ENCODE data around the gene NAT9. TPM values are rescaled to one million over a fixed set of nuclear protein-coding genes. Genes with fewer than 3 reads are reported as not detected.

The NAT9 gene
- total RNA-seq, 1 experiment from 2014 or later: 63.5 TPM

GRCh38 chr17:74757502-74757901 lies 18.6 kb downstream of the NAT9 start:
- no peak for DNase-seq
- TF ChIP-seq CTCF (conservative IDR thresholded peaks at IDR 0.05): no peak
- H3T11ph ChIP-seq (ENCODE audit: low read length): no peak overlapping the region
- no peak overlapping the region for H3K4ac ChIP-seq (ENCODE audit: low read depth, low read length)
- no peak overlapping the region for H2BK20ac ChIP-seq (ENCODE audit: low read depth, low read length, poor library complexity, severe bottlenecking)
- Mint-ChIP-seq H3K4me1 (peaks cover 48 to 68% of the 10 kb centered on the region in 2 experiments), H3K36me3 (ENCODE audit: insufficient read depth in 1 of 3, low read depth in 3 of 3) (peaks cover 2 to 10% (median 3%) of the 10 kb centered on the region in 3 experiments), H3K27me3 (ENCODE audit: low read depth) (no peaks in the 10 kb centered on the region), H3K9me3 (no peaks in the 10 kb centered on the region), H3K4me3 (no peak overlapping the region), H3K27ac (peak overlapping the region in 1 of 3 experiments; percentile 70; a peak in 1 of 7 replicates)
- H2BK120ac ChIP-seq (ENCODE audit: low read depth, low read length, poor library complexity, severe bottlenecking): no peak overlapping the region
- WGBS (ENCODE audit: extremely low coverage, insufficient read length, low lambda C conversion rate): no CpG with 5 or more reads among the region's 3 CpGs
- no peak overlapping the region for H3K4me2 ChIP-seq (ENCODE audit: insufficient read depth, insufficient read length, low read length)
- H4K8ac ChIP-seq (replicated peaks; ENCODE audit: insufficient read length, low read depth, low read length): no peak overlapping the region
- H3K23ac ChIP-seq (ENCODE audit: insufficient read length, low read depth, low read length): no peak overlapping the region
- peaks cover 11% of the 10 kb centered on the region; the same call in 1 of the 2 replicates for H3K4me1 ChIP-seq (ENCODE audit: insufficient read depth, low read length)
- no peaks in the 10 kb centered on the region for H3K9me3 ChIP-seq (ENCODE audit: control insufficient read depth, low read depth, low read length)
- no peak overlapping the region for H4K91ac ChIP-seq (ENCODE audit: insufficient read length, low read depth, low read length)
- peaks cover 11% of the 10 kb centered on the region for H3K79me1 ChIP-seq (ENCODE audit: insufficient read depth, low read depth, low read length, poor library complexity, severe bottlenecking)
- H3K27ac ChIP-seq (ENCODE audit: insufficient read length, low read depth, low read length): no peak overlapping the region
- H3K9ac ChIP-seq (ENCODE audit: extremely low read depth, insufficient read length, low read length): no peak overlapping the region
- H3K18ac ChIP-seq (ENCODE audit: insufficient read length, low read depth, low read length): no peak overlapping the region
- H2AK5ac ChIP-seq (ENCODE audit: insufficient read length, low read length): no peak overlapping the region
- H3K79me2 ChIP-seq (ENCODE audit: insufficient read depth, low read length): peaks cover 1% of the 10 kb centered on the region; the same call in 1 of the 2 replicates
- H2BK12ac ChIP-seq (ENCODE audit: insufficient read length, low read depth, low read length): no peak overlapping the region
- H3K56ac ChIP-seq (ENCODE audit: insufficient read length, low read depth, low read length): no peak overlapping the region
- no peak overlapping the region for H4K5ac ChIP-seq (ENCODE audit: insufficient read length, low read depth, low read length)
- H3K23me2 ChIP-seq (ENCODE audit: insufficient read length, low read depth, low read length, poor library complexity, severe bottlenecking): no peaks in the 10 kb centered on the region
- no peak overlapping the region for H3K14ac ChIP-seq (ENCODE audit: insufficient read depth, low read length)
- H2BK5ac ChIP-seq (ENCODE audit: insufficient read length, low read length): no peak overlapping the region
- no peaks in the 10 kb centered on the region for H4K20me1 ChIP-seq (ENCODE audit: control insufficient read depth, insufficient read depth, insufficient read length)
- H2BK15ac ChIP-seq (ENCODE audit: low read depth, low read length): no peak overlapping the region
- no peaks in the 10 kb centered on the region for H3K27me3 ChIP-seq (ENCODE audit: insufficient read depth, low read length)
- H2AFZ ChIP-seq (ENCODE audit: low read length): no peak overlapping the region
